OCI-LY1 (cell line): ENCODE measurements around the gene MGRN1.

Experiments
- EZH2 ChIP-seq: fragments of 200-600 bp; sonication (generic), shearing (Covaris generic); IDR thresholded peaks from 2 replicates; pipeline ENCODE4 v1.8.0; 2017; ENCODE audit warnings: borderline replicate concordance, mixed run types, mild to moderate bottlenecking, antibody characterized with exemption, low read length, moderate library complexity, mixed read lengths
- TF ChIP-seq, protein P1 (sequence below): fragments of 200-600 bp; sonication (generic), shearing (Covaris generic); IDR thresholded peaks from 2 replicates; pipeline ENCODE4 v1.5.1; 2017; ENCODE audit warnings: mild to moderate bottlenecking, antibody characterized with exemption, low read length, moderate library complexity, mixed read lengths

DNA sequence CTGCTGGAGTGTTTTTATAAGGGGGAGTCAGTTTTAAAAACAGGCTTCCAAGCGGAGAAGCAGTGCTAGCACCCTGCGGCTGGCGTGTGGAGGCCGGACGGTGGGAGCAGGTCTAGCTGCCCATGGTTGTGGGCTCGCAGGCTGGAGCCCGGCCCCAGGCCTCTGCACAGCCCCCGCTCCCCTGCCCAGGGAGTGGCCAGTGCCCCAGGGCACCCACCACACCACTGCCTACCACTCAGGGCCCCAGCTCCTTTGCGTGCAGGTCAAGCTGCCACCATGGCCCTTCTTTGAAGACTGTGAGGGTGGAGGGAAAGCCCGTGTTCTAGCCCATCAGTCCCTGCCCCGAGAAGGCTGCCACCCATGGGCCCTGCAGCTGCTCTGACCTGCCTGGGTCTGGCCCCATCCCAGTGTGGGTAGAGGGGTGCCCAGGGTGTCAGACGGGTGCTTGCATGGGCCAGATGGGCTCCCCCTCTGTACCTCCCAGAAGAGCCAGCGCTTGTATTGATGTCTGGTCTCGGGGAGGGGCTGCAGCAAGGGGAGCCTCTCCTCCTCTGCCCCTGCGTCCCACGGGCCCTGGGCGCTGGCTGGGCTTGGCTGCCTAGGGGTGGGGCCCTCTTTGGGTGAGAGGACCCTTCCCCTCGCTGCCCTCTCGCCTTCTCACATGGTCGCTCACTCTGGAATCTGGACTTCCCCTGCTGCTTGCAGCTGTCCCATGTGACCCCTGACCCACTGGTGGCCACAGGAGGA, 67.2 kb downstream of the MGRN1 start:
- TF ChIP-seq, protein P1, sequence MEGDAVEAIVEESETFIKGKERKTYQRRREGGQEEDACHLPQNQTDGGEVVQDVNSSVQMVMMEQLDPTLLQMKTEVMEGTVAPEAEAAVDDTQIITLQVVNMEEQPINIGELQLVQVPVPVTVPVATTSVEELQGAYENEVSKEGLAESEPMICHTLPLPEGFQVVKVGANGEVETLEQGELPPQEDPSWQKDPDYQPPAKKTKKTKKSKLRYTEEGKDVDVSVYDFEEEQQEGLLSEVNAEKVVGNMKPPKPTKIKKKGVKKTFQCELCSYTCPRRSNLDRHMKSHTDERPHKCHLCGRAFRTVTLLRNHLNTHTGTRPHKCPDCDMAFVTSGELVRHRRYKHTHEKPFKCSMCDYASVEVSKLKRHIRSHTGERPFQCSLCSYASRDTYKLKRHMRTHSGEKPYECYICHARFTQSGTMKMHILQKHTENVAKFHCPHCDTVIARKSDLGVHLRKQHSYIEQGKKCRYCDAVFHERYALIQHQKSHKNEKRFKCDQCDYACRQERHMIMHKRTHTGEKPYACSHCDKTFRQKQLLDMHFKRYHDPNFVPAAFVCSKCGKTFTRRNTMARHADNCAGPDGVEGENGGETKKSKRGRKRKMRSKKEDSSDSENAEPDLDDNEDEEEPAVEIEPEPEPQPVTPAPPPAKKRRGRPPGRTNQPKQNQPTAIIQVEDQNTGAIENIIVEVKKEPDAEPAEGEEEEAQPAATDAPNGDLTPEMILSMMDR: no peak
- TF ChIP-seq EZH2: no peak
